Esophagus muscularis mucosa (tissue), 4 donors: ENCODE measurements around the gene PCBP3. TPM values are rescaled to one million over a fixed set of nuclear protein-coding genes. Genes with fewer than 3 reads are reported as not detected.

Experiments used
- DNase-seq: peaks from one replicate; pipeline ENCODE4 v3.0.0-alpha.2; 2017; ENCODE audit errors: extremely low spot score
- H3K27ac ChIP-seq, 4 donors: fragments of 200-600 bp; sonication (generic); replicated peaks in 1 of 4; 1 replicate in 3 of 4; 2 replicates in 1 of 4; pipeline ENCODE4 v1.5.1; 2016 to 2019; ENCODE audit warnings: mild to moderate bottlenecking in 1 of 4
- H3K27me3 ChIP-seq, 4 donors: fragments of 200-600 bp; sonication (generic); one replicate each; pipeline versions ENCODE4 v1.5.1 to v1.6.0; 2016 to 2019
- H3K36me3 ChIP-seq, 4 donors: fragments of 200-600 bp; sonication (generic); one replicate each; pipeline ENCODE4 v1.5.1; 2016 to 2019
- H3K4me1 ChIP-seq, 4 donors: fragments of 200-600 bp; sonication (generic); one replicate each; pipeline ENCODE4 v1.5.1; 2016 to 2019
- H3K4me3 ChIP-seq, 4 donors: fragments of 200-600 bp; sonication (generic); 1 replicate in 2 of 4; 2 replicates in 2 of 4; pipeline ENCODE4 v1.5.1; 2016 to 2019; ENCODE audit warnings: mild to moderate bottlenecking in 4 of 4, moderate library complexity in 1 of 4
- H3K9me3 ChIP-seq, 4 donors: fragments of 200-600 bp; sonication (generic); 1 replicate in 3 of 4; 2 replicates in 1 of 4; pipeline ENCODE4 v1.5.1; 2016 to 2019
- EP300 ChIP-seq: sonication (generic); formaldehyde crosslinking; IDR thresholded peaks from one replicate; pipeline ENCODE4 v1.6.1; 2017; ENCODE audit warnings: antibody characterized with exemption
- POLR2A ChIP-seq: fragments of 450-650 bp; IDR thresholded peaks from one replicate; pipeline ENCODE4 v1.6.1; 2017; ENCODE audit warnings: antibody characterized with exemption, moderate library complexity, mild to moderate bottlenecking, low read depth
- POLR2AphosphoS5 ChIP-seq, 2 donors: sonication (generic); formaldehyde crosslinking; IDR thresholded peaks; one replicate each; pipeline ENCODE4 v1.6.1; 2017; ENCODE audit warnings: antibody characterized with exemption in 2 of 2
- WGBS: methylation state at CpG from one replicate; pipeline ENCODE4 v1.1.5; 2018; 5-methylcytosine and 5-hydroxymethylcytosine counted together
- intact Hi-C: fragments of 100-400 bp; cut with DNase I; formaldehyde crosslinking; loops from one replicate; pipeline ENCODE4 v1.15.1; 2023
- total RNA-seq, 4 donors: library from RNA; depleted of rRNA; stranded (reverse); fragments of >200 nt; gene quantifications; one replicate each; pipeline versions ENCODE4 v1.1.0 to v1.2.1, GENCODE V29; 2016
- TF ChIP-seq, protein P1 (sequence below), 3 experiments: fragments of 200-600 bp in 2 of 3; fragments of 450-650 bp in 1 of 3; sonication (generic) in 2 of 3; IDR thresholded peaks; one replicate each; pipeline ENCODE4 v1.5.1; 2017 to 2019; ENCODE audit warnings: antibody characterized with exemption in 3 of 3, mild to moderate bottlenecking in 2 of 3, moderate library complexity in 1 of 3

PCBP3 gene
- total RNA-seq, 4 donors from 2014 or later: 7.5 to 9.2 (median 8.1) TPM

DNA sequence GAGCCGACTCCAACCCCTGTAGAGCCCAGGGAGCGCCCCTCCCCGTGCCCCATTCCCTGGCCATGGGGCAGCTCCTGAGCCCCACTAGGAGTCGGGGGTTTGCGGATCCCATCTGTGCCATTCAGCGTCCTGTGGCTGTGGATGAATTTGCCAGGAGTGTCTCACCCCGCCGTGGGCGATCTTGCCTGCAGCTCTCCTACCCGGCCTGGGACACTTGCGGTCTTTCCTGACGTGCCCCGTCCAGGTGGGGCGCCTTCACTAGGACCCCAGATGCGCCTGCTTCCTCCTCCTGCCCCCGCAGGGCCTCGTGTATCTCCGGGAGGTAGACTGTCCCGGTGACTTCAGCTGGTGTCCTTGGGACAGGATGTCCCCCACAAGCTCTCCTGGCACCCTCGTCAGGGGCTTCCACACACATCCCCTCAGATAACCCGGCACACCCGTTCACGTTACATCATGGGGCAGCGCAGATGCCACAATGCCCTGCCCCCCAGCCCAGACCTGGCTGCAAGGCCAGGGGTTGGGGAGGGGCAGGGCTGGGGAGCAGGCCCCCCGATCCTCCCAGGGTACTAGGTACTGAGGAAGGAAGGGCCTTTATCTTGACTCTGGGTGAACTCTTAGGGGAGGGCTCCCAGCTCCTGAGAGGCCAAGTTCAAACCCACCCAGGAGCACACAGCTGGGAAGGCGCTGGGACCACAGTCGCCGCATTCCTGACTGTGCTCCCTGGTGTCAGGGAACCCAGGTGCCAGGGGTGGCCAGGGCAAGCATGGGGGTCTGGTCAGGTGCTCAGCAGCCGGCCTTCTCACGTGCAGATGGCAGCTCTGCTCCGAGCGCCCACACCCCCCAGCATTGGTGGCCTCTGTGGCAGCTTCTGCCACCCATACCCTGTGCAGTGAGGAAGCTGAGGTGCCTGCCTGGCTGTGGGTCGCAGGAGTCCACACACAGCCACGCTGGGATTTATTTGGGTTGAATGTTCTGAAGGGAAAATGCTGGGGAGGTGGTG lies 284.6 kb downstream of the PCBP3 start:
- Histone ChIP-seq H3K27me3 (no peaks in the 10 kb centered on the region), H3K27ac (no peak overlapping the region), H3K36me3 (peaks cover 0 to 6% (median 0%) of the 10 kb centered on the region in 4 donors), H3K4me1 (peaks cover 0 to 3% (median 2%) of the 10 kb centered on the region in 4 donors), H3K9me3 (no peaks in the 10 kb centered on the region), H3K4me3 (no peak overlapping the region)
- intact Hi-C loops: no loop called here
- no peak for DNase-seq
- no peak for TF ChIP-seq EP300
- 90% methylated on average over 11 of the region's 34 CpGs for WGBS

DNA sequence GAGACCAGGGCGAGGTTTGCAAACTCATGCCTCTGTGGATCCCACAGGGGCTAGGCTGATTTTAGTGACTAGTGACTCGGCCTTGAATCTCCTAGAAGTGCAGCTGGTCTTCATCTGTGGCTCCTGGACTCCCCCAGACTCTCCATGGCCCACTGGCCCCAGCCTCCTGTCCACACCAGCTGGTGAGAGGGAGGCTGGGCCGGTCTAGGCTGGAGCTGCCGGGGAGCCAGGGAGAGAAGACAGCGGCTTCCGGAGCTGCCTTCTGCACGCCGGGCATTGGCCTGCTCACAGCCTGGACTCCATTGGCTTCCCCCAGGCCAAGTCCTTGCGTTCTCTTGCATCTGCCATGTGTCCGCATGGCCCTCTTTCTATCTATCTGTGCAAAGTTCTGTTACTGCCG lies 285.9 kb downstream of the PCBP3 start:
- no peak for DNase-seq
- TF ChIP-seq POLR2A (no peak), POLR2AphosphoS5 (IDR thresholded peaks at IDR 0.05) (no peak), EP300 (no peak)
- TF ChIP-seq, protein P1, sequence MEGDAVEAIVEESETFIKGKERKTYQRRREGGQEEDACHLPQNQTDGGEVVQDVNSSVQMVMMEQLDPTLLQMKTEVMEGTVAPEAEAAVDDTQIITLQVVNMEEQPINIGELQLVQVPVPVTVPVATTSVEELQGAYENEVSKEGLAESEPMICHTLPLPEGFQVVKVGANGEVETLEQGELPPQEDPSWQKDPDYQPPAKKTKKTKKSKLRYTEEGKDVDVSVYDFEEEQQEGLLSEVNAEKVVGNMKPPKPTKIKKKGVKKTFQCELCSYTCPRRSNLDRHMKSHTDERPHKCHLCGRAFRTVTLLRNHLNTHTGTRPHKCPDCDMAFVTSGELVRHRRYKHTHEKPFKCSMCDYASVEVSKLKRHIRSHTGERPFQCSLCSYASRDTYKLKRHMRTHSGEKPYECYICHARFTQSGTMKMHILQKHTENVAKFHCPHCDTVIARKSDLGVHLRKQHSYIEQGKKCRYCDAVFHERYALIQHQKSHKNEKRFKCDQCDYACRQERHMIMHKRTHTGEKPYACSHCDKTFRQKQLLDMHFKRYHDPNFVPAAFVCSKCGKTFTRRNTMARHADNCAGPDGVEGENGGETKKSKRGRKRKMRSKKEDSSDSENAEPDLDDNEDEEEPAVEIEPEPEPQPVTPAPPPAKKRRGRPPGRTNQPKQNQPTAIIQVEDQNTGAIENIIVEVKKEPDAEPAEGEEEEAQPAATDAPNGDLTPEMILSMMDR (IDR thresholded peaks at IDR 0.05): no peak
- Histone ChIP-seq H3K4me3 (no peak overlapping the region), H3K27ac (no peak overlapping the region), H3K27me3 (no peaks in the 10 kb centered on the region), H3K9me3 (peaks cover 0 to 2% (median 0%) of the 10 kb centered on the region in 4 donors), H3K4me1 (no peaks in the 10 kb centered on the region), H3K36me3 (peaks cover 0 to 8% (median 0%) of the 10 kb centered on the region in 4 donors)
- intact Hi-C loops: no loop called here
- WGBS: 90% methylated on average over 8 of the region's 11 CpGs

DNA sequence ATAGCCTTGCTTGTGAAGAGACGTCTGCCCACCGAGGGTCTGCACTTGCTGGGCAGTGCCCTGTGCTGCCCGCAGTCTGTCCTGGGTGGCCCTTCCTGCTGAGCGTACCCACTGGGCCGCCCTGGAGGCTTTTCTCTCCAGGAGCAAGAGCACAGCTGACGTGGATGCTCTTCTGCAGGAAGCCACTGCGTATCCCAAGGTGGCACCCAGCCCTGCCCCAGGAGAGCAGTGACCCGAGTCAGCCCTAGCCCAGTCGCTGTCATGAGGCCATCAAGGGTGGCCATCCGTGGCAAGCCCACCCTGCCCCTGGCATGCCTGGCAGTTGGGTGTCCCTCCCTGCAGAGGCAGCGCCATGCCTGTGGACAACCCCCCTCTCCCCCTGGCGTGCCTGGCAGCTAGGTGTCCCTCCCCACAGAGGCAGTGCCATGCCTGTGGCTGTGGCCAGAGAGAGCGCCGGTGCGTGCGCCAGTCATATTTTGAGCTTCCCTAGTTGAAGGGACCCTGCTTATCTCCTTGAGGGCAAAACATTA lies 286.8 kb downstream of the PCBP3 start:
- intact Hi-C loops: no loop called here
- DNase-seq: no peak
- H3K36me3 ChIP-seq: peaks cover 0 to 15% (median 0%) of the 10 kb centered on the region in 4 donors
- no peaks in the 10 kb centered on the region for H3K4me1 ChIP-seq
- TF ChIP-seq, protein P1 (IDR thresholded peaks at IDR 0.05): no peak
- TF ChIP-seq EP300: no peak
- WGBS: 96% methylated on average over 6 of the region's 16 CpGs
- H3K27me3 ChIP-seq: no peaks in the 10 kb centered on the region
- no peak overlapping the region for H3K4me3 ChIP-seq
- peaks cover 0 to 11% (median 4%) of the 10 kb centered on the region in 4 donors for H3K9me3 ChIP-seq
- no peak overlapping the region for H3K27ac ChIP-seq

DNA sequence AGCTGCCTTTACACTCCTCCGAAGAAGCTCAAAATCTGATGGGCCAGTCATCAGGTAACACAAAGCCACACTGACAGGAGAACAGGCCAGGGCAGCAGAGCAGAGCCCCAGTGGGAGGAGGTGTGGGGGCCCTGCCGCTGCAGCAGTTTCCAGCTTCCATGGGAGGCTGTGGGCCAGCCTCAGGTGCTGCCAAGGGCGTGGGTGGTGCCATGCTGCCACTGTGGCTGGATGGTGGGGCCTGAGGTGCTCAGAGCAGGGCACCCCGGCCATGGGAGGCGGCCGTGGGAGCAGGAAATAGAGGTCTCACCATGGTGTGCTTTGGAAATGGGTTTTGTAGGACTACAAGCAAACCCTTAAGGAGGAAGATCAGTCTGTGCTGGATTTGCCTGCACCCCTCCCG lies 287.3 kb downstream of the PCBP3 start:
- Histone ChIP-seq H3K9me3 (peaks cover 0 to 16% (median 9%) of the 10 kb centered on the region in 4 donors), H3K36me3 (peaks cover 0 to 15% (median 0%) of the 10 kb centered on the region in 4 donors)

More for the DNA sequence above, 287.3 kb downstream of the PCBP3 start:
- WGBS: 80% methylated on average over 6 of the region's 7 CpGs
- DNase-seq: no peak
- Histone ChIP-seq H3K27me3 (no peaks in the 10 kb centered on the region), H3K4me3 (no peak overlapping the region), H3K27ac (no peak overlapping the region), H3K4me1 (no peaks in the 10 kb centered on the region)
- intact Hi-C loops: no loop called here
- TF ChIP-seq POLR2A (no peak), EP300 (no peak), POLR2AphosphoS5 (IDR thresholded peaks at IDR 0.05) (no peak)
- TF ChIP-seq, protein P1 (IDR thresholded peaks at IDR 0.05): no peak
